Endothelial cell of umbilical vein (primary cell): Measurements from ENCODE around the gene MBD2. TPM values are rescaled to one million over a fixed set of nuclear protein-coding genes. Genes with fewer than 3 reads are reported as not detected.

Experiments
- BruUV-seq: library from RNA; stranded (reverse); fragments of 400-500 nt; replicated peaks from 2 replicates; lab custom pipeline; 2021; lab: Mats Ljungman, UMichigan
- CTCF ChIA-PET: fragments of 300-600, 350-600 bp; sonication (Branson Sonifier 250); formaldehyde crosslinking; loops from one replicate; lab custom pipeline; 2021; ENCODE audit warnings: antibody characterized with exemption, inconsistent platforms; lab: Charles Lee
- POLR2A ChIA-PET: fragments of 300-600, 350-600 bp; sonication (Branson Sonifier 250); formaldehyde crosslinking; loops from one replicate; lab custom pipeline; 2021; ENCODE audit warnings: antibody characterized with exemption, inconsistent platforms; lab: Charles Lee
- DNase-seq: peaks from one replicate; pipeline ENCODE4 v3.0.0-alpha.2; 2011; ENCODE audit warnings: low read depth, low spot score
- FAIRE-seq: peaks from 2 replicates; lab custom pipeline; 2011; peaks lifted over from hg19 to GRCh38; lab: Jason Lieb, UNC
- H2AFZ ChIP-seq: 2 replicates; pipeline ENCODE4 v1.6.0; 2012; ENCODE audit warnings: low read depth, low read length, control low read depth, inconsistent platforms
- H3K27ac ChIP-seq: 2 replicates; pipeline ENCODE4 v1.5.1; 2011; ENCODE audit warnings: low read depth, mild to moderate bottlenecking, control low read depth, low read length, moderate library complexity; ENCODE audit not compliant: insufficient read depth
- H3K27me3 ChIP-seq, 2 experiments: 2 replicates each; pipeline versions ENCODE4 v1.6.0 to v1.6.1; 2011; ENCODE audit warnings: low read length in 2 of 2, mixed read lengths in 1 of 2; ENCODE audit not compliant: control insufficient read depth in 2 of 2, insufficient read depth in 2 of 2
- H3K36me3 ChIP-seq, 2 experiments: 2 replicates in 1 of 2; 3 replicates in 1 of 2; pipeline ENCODE4 v1.5.1; 2011; ENCODE audit warnings: low read length in 2 of 2, mild to moderate bottlenecking in 1 of 2, moderate library complexity in 1 of 2; ENCODE audit not compliant: control insufficient read depth in 2 of 2, insufficient read depth in 2 of 2; ENCODE audit errors: extremely low read depth in 1 of 2
- H3K4me1 ChIP-seq: 3 replicates; pipeline ENCODE4 v1.5.1; 2011; ENCODE audit warnings: mild to moderate bottlenecking, low read length; ENCODE audit not compliant: control insufficient read depth, insufficient read depth; ENCODE audit errors: extremely low read depth
- H3K4me2 ChIP-seq: 2 replicates; pipeline ENCODE4 v1.6.1; 2011; ENCODE audit warnings: low read length, control low read depth, mixed read lengths; ENCODE audit not compliant: insufficient read depth
- H3K4me3 ChIP-seq, 3 experiments: fragments of 200-600 bp in 1 of 3; sonication (generic), shearing (Covaris generic) in 1 of 3; replicated peaks in 1 of 3; 2 replicates each; pipeline ENCODE4 v1.5.1; 2011 to 2016; ENCODE audit warnings: control low read depth in 3 of 3, low read length in 3 of 3, mild to moderate bottlenecking in 2 of 3, inconsistent platforms in 1 of 3, low read depth in 1 of 3, moderate library complexity in 1 of 3; ENCODE audit not compliant: insufficient read depth in 1 of 3
- H3K79me2 ChIP-seq: 2 replicates; pipeline ENCODE4 v1.6.0; 2012; ENCODE audit warnings: low read length, inconsistent platforms; ENCODE audit not compliant: control insufficient read depth, insufficient read depth
- H3K9ac ChIP-seq: replicated peaks from 2 replicates; pipeline ENCODE3; 2011; ENCODE audit warnings: low read length, control low read depth; ENCODE audit not compliant: insufficient read depth; ENCODE audit errors: extremely low read depth
- H3K9me1 ChIP-seq: replicated peaks from 3 replicates; pipeline ENCODE4 v1.6.0; 2011; ENCODE audit warnings: mild to moderate bottlenecking, low read length; ENCODE audit not compliant: control insufficient read depth, insufficient read depth; ENCODE audit errors: extremely low read depth
- H3K9me3 ChIP-seq: replicated peaks from 2 replicates; pipeline ENCODE4 v1.5.1; 2012; ENCODE audit warnings: low read length, inconsistent platforms; ENCODE audit not compliant: control insufficient read depth, insufficient read depth
- H4K20me1 ChIP-seq: replicated peaks from 2 replicates; pipeline ENCODE3; 2011; ENCODE audit warnings: mild to moderate bottlenecking, low read length; ENCODE audit not compliant: control insufficient read depth, insufficient read depth; ENCODE audit errors: extremely low read depth
- CTCF ChIP-seq, 2 donors: IDR thresholded peaks; 1 replicate in 1 of 2; 2 replicates in 1 of 2; pipeline ENCODE4 v1.5.1; 2011; ENCODE audit warnings: low read length in 2 of 2, mild to moderate bottlenecking in 2 of 2, moderate library complexity in 2 of 2, control low read depth in 1 of 2, inconsistent platforms in 1 of 2, low read depth in 1 of 2; ENCODE audit not compliant: insufficient read depth in 1 of 2; ENCODE audit errors: extremely low read depth in 1 of 2
- EZH2 ChIP-seq: IDR thresholded peaks from 2 replicates; pipeline ENCODE4 v1.6.1; 2012; ENCODE audit warnings: borderline replicate concordance, low read depth, mild to moderate bottlenecking, moderate library complexity, low read length, inconsistent platforms; ENCODE audit not compliant: severe bottlenecking
- FOS ChIP-seq: IDR thresholded peaks from 2 replicates; pipeline ENCODE4 v1.6.1; 2011; ENCODE audit warnings: mild to moderate bottlenecking, low read length, moderate library complexity, borderline replicate concordance; ENCODE audit not compliant: insufficient read depth
- GATA2 ChIP-seq: IDR thresholded peaks from 2 replicates; pipeline ENCODE4 v1.7.0; 2011; ENCODE audit warnings: low read depth, mild to moderate bottlenecking, moderate library complexity, mixed read lengths, low read length; ENCODE audit not compliant: insufficient read length, insufficient read depth
- JUN ChIP-seq: IDR thresholded peaks from 2 replicates; pipeline ENCODE4 v1.6.1; 2011; ENCODE audit warnings: borderline replicate concordance, low read depth; ENCODE audit not compliant: insufficient read length, insufficient read depth
- MYC ChIP-seq: IDR thresholded peaks from one replicate; pipeline ENCODE4 v1.6.1; 2011; ENCODE audit warnings: mild to moderate bottlenecking, low read depth, low read length
- POLR2A ChIP-seq: IDR thresholded peaks from 2 replicates; pipeline ENCODE4 v1.6.1; 2012; ENCODE audit warnings: low read depth, mild to moderate bottlenecking, control low read depth, low read length
- POLR2AphosphoS5 ChIP-seq: IDR thresholded peaks from 2 replicates; pipeline ENCODE4 v1.6.1; 2012; ENCODE audit warnings: low read depth, mild to moderate bottlenecking, control low read depth, low read length, moderate library complexity; ENCODE audit not compliant: insufficient read depth
- dilution Hi-C: fragments of 300-500 bp; cut with MboI; formaldehyde crosslinking; loops from one replicate; pipeline ENCODE4 v1.15.0; 2019; ENCODE audit warnings: low sequenced_read_pairs; ENCODE audit not compliant: extremely low pct_ligation_motif_present
- intact Hi-C: fragments of 100-400 bp; cut with micrococcal nuclease; formaldehyde crosslinking; loops from one replicate; pipeline ENCODE4 v1.10.0; 2022
- polyA plus RNA-seq, 4 experiments: library from polyadenylated mRNA; depleted of rRNA in 3 of 4; stranded (reverse) in 3 of 4; unstranded in 1 of 4; fragments of >200 nt; gene quantifications; 2 replicates each; pipeline versions ENCODE4 v1.2.1 to v1.2.3, GENCODE V29; 2011 to 2012; ENCODE audit warnings: missing spikeins in 1 of 4
- total RNA-seq: library from RNA; stranded (reverse); gene quantifications from 2 replicates; pipeline ENCODE4 v1.2.3, GENCODE V29; 2021
- TF ChIP-seq, protein P1 (sequence below): IDR thresholded peaks from 2 replicates; pipeline ENCODE4 v1.6.1; 2011; ENCODE audit not compliant: insufficient read depth, insufficient read length

The MBD2 gene
- total and polyA plus RNA-seq, 2 donors (not counting 3 experiments of a cell fraction or from before 2014, with no cell fraction given) = 86.8 to 110 TPM

- TF ChIP-seq CTCF (IDR thresholded peaks at IDR 0.05; ENCODE audit: extremely low read depth in 1 of 2, insufficient read depth in 1 of 2, low read depth in 1 of 2, low read length in 2 of 2) (no peak), FOS (no peak), POLR2A (no peak), POLR2AphosphoS5 (no peak), EZH2 (no peak), MYC (no peak), JUN (no peak), GATA2 (no peak)
- TF ChIP-seq, protein P1, sequence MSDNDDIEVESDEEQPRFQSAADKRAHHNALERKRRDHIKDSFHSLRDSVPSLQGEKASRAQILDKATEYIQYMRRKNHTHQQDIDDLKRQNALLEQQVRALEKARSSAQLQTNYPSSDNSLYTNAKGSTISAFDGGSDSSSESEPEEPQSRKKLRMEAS = no peak
- Histone ChIP-seq H3K79me2 (no peaks in the 10 kb centered on the region), H3K4me1 (no peaks in the 10 kb centered on the region), H3K27me3 (no peaks in the 10 kb centered on the region), H3K9me3 (no peaks in the 10 kb centered on the region), H3K9ac (no peak overlapping the region), H3K36me3 (no peaks in the 10 kb centered on the region), H3K4me2 (no peak overlapping the region), H3K27ac (no peak overlapping the region), H4K20me1 (no peaks in the 10 kb centered on the region), H3K4me3 (no peak overlapping the region), H3K9me1 (no peaks in the 10 kb centered on the region), H2AFZ (no peak overlapping the region)
- DNase-seq (no peak), FAIRE-seq (no peak)
- dilution Hi-C loops = no loop called here
- ChIA-PET POLR2A (no interaction called here), CTCF (no interaction called here)
- intact Hi-C loops = no loop called here
- BruUV-seq = no TSS peak
These were observed 37.4 kb upstream of the MBD2 start for GRCh38 chr18:54261894-54262293.
